H1 (cell line): ENCODE measurements around the gene C16orf90. TPM values are rescaled to one million over a fixed set of nuclear protein-coding genes. Genes with fewer than 3 reads are reported as not detected.

Source experiments
- ASH2L ChIP-seq: fragments of 200-600, 300-600 bp; sonication (generic); IDR thresholded peaks from one replicate; pipeline ENCODE4 v1.7.1; 2017; ENCODE audit warnings: low read length
- BRCA1 ChIP-seq: IDR thresholded peaks from 2 replicates; pipeline ENCODE4 v1.6.1; 2012; ENCODE audit warnings: low read depth, low read length, improper control_type of control experiment
- CHD2 ChIP-seq: IDR thresholded peaks from 2 replicates; pipeline ENCODE4 v1.6.1; 2012; ENCODE audit warnings: low read length, improper control_type of control experiment
- RAD21 ChIP-seq, 2 experiments: IDR thresholded peaks in 1 of 2; conservative IDR thresholded peaks in 1 of 2; 2 replicates each; pipeline ENCODE4 v1.6.1; 2011; ENCODE audit warnings: low read depth in 2 of 2, low read length in 2 of 2, improper control_type of control experiment in 1 of 2, inconsistent platforms in 1 of 2, mild to moderate bottlenecking in 1 of 2, moderate library complexity in 1 of 2
- TBP ChIP-seq: IDR thresholded peaks from 2 replicates; pipeline ENCODE4 v1.6.1; 2011; ENCODE audit warnings: low read depth, low read length, improper control_type of control experiment
- polyA plus RNA-seq, 7 experiments: library from polyadenylated mRNA; depleted of rRNA in 3 of 7; stranded (reverse) in 5 of 7; unstranded in 2 of 7; fragments of >200 nt in 5 of 7; fragments of 200-250 nt in 2 of 7; gene quantifications; 1 replicate in 5 of 7; 2 replicates in 1 of 7; 4 replicates in 1 of 7; pipeline versions ENCODE4 v1.2.1 to v1.2.3, GENCODE V29; 2011 to 2013; ENCODE audit warnings: missing spikeins in 2 of 7, mixed read lengths in 2 of 7
- total RNA-seq: library from RNA; stranded (reverse); fragmentation: NEBNext Ultra II Directional; extraction: Animal tissue kit (Norgen Biotek cat#: 25700); gene quantifications from 2 replicates; pipeline ENCODE4 v1.2.1, GENCODE V29; 2021
- TF ChIP-seq, protein P1 (sequence below): IDR thresholded peaks from 2 replicates; pipeline ENCODE4 v1.6.1; 2012; ENCODE audit warnings: inconsistent platforms
- TF ChIP-seq, protein P2 (sequence below): IDR thresholded peaks from 2 replicates; pipeline ENCODE4 v1.6.1; 2011; ENCODE audit warnings: low read depth, mild to moderate bottlenecking, low read length; ENCODE audit not compliant: insufficient read depth
- TF ChIP-seq, protein P3 (sequence below): fragments of 300-600 bp; sonication (generic); IDR thresholded peaks from 2 replicates; pipeline ENCODE4 v1.7.1; 2012; ENCODE audit warnings: low read length, moderate library complexity, mild to moderate bottlenecking, inconsistent platforms; ENCODE audit not compliant: insufficient replicate concordance

The C16orf90 gene
- total and polyA plus RNA-seq, 2 of the 8 experiments (the other 6 are each of a cell fraction or from before 2014, with no cell fraction given) = not detected

DNA sequence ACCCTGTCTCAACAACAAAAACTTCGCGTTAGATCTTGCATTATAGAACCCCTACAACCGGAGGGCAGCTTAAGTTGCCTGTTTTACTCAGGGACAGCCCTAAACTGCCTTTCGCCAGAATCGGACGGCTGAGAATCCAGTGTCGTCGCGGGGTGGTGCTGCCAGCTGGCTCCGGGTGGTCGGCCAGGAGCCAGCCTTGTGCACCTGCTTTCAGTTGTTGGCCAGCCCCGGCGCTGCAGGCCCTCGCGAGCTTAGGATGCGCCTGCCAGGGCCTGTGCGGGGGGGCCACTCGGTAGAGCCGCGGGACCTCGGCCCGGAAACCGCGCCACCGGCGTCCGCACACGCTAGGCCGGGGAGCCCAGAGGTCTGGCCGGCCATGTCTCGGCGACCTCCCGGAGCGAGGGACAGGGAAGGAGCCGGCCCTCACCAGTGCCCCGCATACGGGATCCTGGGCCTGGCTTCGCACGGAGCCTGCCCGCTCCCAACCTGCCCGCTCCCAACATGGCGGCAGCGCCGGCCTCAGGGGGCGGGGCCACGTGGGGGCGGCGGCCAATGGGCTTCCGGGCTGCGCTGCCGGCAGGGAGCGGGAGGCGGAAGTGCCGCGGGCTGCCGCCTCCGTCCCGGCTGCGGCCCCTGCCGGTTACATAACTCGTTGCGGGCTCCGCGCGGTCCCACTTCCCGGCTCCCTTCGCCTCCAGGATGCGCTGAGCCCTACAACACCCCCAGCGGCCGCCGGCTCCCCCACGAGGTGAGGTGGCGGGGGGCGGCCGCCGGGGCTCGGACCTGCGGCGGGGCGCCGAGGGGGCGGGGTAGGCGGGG is 37.6 kb downstream of the C16orf90 start (continued):
- TF ChIP-seq ASH2L (peak; percentile 60), CHD2 (peak; percentile 91), BRCA1 (peak; percentile 64), TBP (peak; percentile 40; the same call in 1 of the 2 replicates), RAD21 (IDR thresholded peaks at IDR 0.05 in 1 of 2, conservative IDR thresholded peaks at IDR 0.05 in 1 of 2; ENCODE audit: low read depth in 2 of 2, low read length in 2 of 2) (peak; percentile 28 to 51; a peak in 3 of 4 replicates)
- TF ChIP-seq, protein P1, sequence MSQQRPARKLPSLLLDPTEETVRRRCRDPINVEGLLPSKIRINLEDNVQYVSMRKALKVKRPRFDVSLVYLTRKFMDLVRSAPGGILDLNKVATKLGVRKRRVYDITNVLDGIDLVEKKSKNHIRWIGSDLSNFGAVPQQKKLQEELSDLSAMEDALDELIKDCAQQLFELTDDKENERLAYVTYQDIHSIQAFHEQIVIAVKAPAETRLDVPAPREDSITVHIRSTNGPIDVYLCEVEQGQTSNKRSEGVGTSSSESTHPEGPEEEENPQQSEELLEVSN = peak; percentile 80
- TF ChIP-seq, protein P2, sequence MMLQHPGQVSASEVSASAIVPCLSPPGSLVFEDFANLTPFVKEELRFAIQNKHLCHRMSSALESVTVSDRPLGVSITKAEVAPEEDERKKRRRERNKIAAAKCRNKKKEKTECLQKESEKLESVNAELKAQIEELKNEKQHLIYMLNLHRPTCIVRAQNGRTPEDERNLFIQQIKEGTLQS = peak; percentile 41; the same call in 1 of the 2 replicates
- TF ChIP-seq, protein P3, sequence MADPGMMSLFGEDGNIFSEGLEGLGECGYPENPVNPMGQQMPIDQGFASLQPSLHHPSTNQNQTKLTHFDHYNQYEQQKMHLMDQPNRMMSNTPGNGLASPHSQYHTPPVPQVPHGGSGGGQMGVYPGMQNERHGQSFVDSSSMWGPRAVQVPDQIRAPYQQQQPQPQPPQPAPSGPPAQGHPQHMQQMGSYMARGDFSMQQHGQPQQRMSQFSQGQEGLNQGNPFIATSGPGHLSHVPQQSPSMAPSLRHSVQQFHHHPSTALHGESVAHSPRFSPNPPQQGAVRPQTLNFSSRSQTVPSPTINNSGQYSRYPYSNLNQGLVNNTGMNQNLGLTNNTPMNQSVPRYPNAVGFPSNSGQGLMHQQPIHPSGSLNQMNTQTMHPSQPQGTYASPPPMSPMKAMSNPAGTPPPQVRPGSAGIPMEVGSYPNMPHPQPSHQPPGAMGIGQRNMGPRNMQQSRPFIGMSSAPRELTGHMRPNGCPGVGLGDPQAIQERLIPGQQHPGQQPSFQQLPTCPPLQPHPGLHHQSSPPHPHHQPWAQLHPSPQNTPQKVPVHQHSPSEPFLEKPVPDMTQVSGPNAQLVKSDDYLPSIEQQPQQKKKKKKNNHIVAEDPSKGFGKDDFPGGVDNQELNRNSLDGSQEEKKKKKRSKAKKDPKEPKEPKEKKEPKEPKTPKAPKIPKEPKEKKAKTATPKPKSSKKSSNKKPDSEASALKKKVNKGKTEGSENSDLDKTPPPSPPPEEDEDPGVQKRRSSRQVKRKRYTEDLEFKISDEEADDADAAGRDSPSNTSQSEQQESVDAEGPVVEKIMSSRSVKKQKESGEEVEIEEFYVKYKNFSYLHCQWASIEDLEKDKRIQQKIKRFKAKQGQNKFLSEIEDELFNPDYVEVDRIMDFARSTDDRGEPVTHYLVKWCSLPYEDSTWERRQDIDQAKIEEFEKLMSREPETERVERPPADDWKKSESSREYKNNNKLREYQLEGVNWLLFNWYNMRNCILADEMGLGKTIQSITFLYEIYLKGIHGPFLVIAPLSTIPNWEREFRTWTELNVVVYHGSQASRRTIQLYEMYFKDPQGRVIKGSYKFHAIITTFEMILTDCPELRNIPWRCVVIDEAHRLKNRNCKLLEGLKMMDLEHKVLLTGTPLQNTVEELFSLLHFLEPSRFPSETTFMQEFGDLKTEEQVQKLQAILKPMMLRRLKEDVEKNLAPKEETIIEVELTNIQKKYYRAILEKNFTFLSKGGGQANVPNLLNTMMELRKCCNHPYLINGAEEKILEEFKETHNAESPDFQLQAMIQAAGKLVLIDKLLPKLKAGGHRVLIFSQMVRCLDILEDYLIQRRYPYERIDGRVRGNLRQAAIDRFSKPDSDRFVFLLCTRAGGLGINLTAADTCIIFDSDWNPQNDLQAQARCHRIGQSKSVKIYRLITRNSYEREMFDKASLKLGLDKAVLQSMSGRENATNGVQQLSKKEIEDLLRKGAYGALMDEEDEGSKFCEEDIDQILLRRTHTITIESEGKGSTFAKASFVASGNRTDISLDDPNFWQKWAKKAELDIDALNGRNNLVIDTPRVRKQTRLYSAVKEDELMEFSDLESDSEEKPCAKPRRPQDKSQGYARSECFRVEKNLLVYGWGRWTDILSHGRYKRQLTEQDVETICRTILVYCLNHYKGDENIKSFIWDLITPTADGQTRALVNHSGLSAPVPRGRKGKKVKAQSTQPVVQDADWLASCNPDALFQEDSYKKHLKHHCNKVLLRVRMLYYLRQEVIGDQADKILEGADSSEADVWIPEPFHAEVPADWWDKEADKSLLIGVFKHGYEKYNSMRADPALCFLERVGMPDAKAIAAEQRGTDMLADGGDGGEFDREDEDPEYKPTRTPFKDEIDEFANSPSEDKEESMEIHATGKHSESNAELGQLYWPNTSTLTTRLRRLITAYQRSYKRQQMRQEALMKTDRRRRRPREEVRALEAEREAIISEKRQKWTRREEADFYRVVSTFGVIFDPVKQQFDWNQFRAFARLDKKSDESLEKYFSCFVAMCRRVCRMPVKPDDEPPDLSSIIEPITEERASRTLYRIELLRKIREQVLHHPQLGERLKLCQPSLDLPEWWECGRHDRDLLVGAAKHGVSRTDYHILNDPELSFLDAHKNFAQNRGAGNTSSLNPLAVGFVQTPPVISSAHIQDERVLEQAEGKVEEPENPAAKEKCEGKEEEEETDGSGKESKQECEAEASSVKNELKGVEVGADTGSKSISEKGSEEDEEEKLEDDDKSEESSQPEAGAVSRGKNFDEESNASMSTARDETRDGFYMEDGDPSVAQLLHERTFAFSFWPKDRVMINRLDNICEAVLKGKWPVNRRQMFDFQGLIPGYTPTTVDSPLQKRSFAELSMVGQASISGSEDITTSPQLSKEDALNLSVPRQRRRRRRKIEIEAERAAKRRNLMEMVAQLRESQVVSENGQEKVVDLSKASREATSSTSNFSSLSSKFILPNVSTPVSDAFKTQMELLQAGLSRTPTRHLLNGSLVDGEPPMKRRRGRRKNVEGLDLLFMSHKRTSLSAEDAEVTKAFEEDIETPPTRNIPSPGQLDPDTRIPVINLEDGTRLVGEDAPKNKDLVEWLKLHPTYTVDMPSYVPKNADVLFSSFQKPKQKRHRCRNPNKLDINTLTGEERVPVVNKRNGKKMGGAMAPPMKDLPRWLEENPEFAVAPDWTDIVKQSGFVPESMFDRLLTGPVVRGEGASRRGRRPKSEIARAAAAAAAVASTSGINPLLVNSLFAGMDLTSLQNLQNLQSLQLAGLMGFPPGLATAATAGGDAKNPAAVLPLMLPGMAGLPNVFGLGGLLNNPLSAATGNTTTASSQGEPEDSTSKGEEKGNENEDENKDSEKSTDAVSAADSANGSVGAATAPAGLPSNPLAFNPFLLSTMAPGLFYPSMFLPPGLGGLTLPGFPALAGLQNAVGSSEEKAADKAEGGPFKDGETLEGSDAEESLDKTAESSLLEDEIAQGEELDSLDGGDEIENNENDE = no peak
